ENCODE data around the gene MACROH2A1.
"Not testable (repeated sequence)": the region's sequence is repeated elsewhere in the genome, so short reads cannot be mapped to it uniquely, and the experiment has no call there.

The MACROH2A1 gene

DNA sequence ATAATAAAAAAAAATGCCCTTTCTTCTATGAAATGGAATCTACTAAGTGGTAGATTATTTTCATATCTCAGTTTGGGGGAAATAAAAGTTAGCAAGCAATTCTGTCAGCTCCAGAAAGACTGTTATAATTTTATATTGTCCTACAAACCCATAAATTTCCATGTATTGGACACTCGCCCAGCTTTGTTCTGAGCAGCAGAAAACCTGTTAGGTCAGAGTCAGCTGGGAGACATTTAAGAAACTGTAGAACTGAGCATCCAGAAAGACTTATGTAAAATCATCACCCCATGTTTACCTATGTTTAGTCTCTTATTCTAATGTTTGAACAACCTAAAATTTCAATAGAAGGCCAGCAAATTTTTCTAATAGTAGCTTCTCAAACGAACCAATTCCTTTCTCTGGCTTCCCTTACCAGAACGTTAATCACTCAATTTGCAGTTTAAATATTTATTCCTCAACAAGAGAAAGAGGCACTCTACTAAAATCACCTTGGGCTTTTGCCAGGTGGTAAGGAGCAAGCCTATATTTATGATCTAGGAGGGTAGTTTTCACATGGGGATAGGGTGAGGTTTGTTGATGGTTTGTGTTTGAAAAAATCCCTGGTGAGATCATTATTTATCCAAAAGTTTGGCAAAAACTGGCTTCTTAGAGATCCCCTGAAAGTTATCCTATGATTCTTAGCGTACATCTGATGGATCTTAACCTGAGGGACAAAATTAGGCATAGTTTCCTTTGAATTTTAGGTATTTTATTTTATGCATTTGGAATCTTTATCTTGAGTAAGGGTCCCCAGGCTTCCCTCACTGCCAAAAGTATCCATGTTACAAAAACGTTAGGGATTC, 34.4 kb downstream of the MACROH2A1 start:
- Histone ChIP-seq H3K36me3 (ENCODE audit: control insufficient read depth, insufficient read depth, low read length) (peaks cover 50% of the 10 kb centered on the region), H3K4me1 (ENCODE audit: control insufficient read depth, insufficient read depth, low read length) (no peaks in the 10 kb centered on the region), H3K27ac (ENCODE audit: low read depth, low read length) (no peak overlapping the region)

DNA sequence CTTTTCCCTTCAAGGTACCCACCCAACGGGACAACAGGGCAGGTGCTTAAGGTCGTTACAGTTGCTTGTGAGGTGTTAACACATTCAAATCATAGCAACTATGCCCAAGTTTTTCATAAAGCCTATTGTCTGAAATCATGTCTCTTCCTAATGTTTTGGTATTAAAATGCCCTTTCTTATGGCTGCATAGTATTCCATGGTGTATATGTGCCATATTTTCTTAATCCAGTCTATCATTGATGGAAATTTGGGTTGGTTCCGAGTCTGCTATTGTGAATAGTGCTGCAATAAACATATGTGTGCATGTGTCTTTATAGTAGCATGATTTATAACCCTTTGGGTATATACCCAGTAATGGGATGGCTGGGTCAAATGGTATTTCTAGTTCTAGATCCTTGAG, 35.7 kb downstream of the MACROH2A1 start:
- H3K27ac ChIP-seq (ENCODE audit: low read depth, low read length); H3K27me3 ChIP-seq (ENCODE audit: control insufficient read depth, insufficient read depth, low read length); H3K9ac ChIP-seq (ENCODE audit: low read length); H3K4me3 ChIP-seq (ENCODE audit: low read depth, low read length); H3K9me3 ChIP-seq (ENCODE audit: control insufficient read depth, insufficient read depth, low read depth, low read length); H3K4me1 ChIP-seq (ENCODE audit: control insufficient read depth, insufficient read depth, low read length): not testable (repeated sequence)
- peaks cover 45% of the 10 kb centered on the region for H3K36me3 ChIP-seq (ENCODE audit: control insufficient read depth, insufficient read depth, low read length)

More for the DNA sequence above, 34.4 kb downstream of the MACROH2A1 start:
- no peak overlapping the region for H3K9ac ChIP-seq (ENCODE audit: low read length)
- H3K9me3 ChIP-seq (ENCODE audit: control insufficient read depth, insufficient read depth, low read depth, low read length): no peaks in the 10 kb centered on the region
- no peak overlapping the region for H3K4me3 ChIP-seq (ENCODE audit: low read depth, low read length)
- H3K27me3 ChIP-seq (ENCODE audit: control insufficient read depth, insufficient read depth, low read length): no peaks in the 10 kb centered on the region

GRCh38 chr5:135362102-135362501, 36.9 kb downstream of the MACROH2A1 start:
- H3K27ac ChIP-seq (ENCODE audit: low read depth, low read length): no peak overlapping the region
- H3K27me3 ChIP-seq (ENCODE audit: control insufficient read depth, insufficient read depth, low read length): no peaks in the 10 kb centered on the region
- H3K9me3 ChIP-seq (ENCODE audit: control insufficient read depth, insufficient read depth, low read depth, low read length): no peaks in the 10 kb centered on the region
- no peaks in the 10 kb centered on the region for H3K4me1 ChIP-seq (ENCODE audit: control insufficient read depth, insufficient read depth, low read length)
- H3K4me3 ChIP-seq (ENCODE audit: low read depth, low read length): no peak overlapping the region
- H3K36me3 ChIP-seq (ENCODE audit: control insufficient read depth, insufficient read depth, low read length): peaks cover 36% of the 10 kb centered on the region
- H3K9ac ChIP-seq (ENCODE audit: low read length): no peak overlapping the region

DNA sequence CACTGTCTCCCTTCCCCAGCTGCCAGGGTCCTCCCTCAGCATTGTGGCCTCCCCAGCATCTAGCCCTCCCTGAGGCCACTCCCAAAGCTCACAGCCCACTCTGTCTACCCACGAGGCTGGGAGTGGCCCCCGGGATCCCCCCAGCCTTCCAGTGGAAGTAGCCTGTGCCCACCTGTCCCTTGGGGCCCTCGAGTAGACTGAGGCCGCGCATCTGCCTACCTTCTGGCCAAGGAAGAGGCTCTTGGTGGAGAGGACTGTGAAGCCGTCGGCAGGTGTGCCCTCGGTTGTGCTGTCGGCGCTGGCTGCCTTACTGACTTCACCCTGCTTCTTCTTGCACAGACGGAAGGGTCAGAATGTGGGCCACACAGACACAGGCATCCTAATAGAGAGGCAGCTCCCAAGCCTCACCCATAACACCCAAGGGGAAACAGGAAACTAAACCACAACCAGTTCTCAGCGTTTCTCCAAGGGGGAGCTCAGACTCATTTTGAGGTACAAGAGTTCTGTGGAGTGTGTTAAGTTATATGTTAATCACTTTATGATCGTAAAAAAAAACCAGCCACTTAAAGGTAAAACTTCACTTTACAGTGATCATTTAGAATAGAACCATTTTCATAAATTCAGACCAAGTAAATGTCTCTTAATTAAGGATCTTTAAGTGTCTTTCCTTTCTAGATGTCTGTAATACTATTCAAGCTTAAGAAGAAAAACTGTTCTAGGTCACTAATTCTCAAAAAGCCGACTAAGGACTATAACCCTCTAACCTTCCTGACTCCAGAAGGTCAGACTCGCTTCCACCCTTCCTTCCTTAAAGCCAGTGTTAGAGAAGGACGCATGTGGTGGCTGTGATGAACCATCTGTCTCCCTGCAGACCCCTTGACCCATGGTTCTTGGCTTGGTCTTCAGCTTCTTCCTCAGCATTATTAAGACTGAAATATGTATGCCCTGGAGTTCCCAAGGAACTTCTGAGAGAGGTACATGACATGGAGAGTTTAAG, 38.5 kb downstream of the MACROH2A1 start:
- no peak overlapping the region for H3K4me3 ChIP-seq (ENCODE audit: low read depth, low read length)
- H3K27ac ChIP-seq (ENCODE audit: low read depth, low read length): no peak overlapping the region
- H3K4me1 ChIP-seq (ENCODE audit: control insufficient read depth, insufficient read depth, low read length): no peaks in the 10 kb centered on the region
- no peaks in the 10 kb centered on the region for H3K9me3 ChIP-seq (ENCODE audit: control insufficient read depth, insufficient read depth, low read depth, low read length)
- H3K9ac ChIP-seq (ENCODE audit: low read length): no peak overlapping the region
- H3K27me3 ChIP-seq (ENCODE audit: control insufficient read depth, insufficient read depth, low read length): no peaks in the 10 kb centered on the region
- H3K36me3 ChIP-seq (ENCODE audit: control insufficient read depth, insufficient read depth, low read length): peaks cover 39% of the 10 kb centered on the region

DNA sequence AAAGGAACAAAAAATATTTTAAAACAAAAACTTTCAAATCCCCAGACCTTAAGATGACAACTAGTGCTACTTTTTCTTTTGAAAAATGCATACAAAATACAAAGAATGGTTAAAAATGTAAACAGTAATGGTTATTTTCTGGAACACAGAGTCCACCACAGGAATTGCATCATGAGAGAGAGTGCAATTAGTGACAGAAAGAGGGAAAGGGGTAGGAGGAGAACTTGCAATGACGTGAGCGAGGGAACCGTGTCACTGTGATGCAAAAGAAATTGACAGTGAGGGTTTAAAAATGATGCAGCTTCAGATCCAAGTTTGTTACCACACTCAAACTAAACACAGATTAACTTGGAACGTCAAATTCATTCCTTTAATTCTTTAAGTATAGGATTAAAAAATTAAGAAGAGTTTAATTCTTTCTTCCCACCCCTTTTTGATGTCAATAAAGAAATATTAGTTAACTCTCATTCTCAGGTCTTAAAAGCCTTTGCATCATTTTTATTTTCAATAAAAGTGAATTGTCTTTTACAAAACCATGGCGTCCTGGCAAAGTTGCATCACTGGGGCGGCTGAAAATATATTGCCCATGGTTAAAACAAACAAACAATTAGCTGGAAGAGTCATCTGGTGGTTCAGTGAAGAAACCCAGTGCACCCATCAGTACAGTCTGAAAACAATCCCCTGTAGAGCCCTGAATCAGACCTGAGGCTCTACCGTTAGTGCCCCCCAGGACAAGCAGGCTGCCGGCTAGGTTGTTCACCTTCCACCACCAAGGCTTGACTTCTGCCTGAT, 39.5 kb downstream of the MACROH2A1 start:
- H3K4me3 ChIP-seq (ENCODE audit: low read depth, low read length): no peak overlapping the region
- no peaks in the 10 kb centered on the region for H3K9me3 ChIP-seq (ENCODE audit: control insufficient read depth, insufficient read depth, low read depth, low read length)
- H3K4me1 ChIP-seq (ENCODE audit: control insufficient read depth, insufficient read depth, low read length): no peaks in the 10 kb centered on the region
- H3K27ac ChIP-seq (ENCODE audit: low read depth, low read length): no peak overlapping the region
- H3K36me3 ChIP-seq (ENCODE audit: control insufficient read depth, insufficient read depth, low read length): peaks cover 42% of the 10 kb centered on the region
- H3K27me3 ChIP-seq (ENCODE audit: control insufficient read depth, insufficient read depth, low read length): no peaks in the 10 kb centered on the region
- H3K9ac ChIP-seq (ENCODE audit: low read length): no peak overlapping the region

DNA sequence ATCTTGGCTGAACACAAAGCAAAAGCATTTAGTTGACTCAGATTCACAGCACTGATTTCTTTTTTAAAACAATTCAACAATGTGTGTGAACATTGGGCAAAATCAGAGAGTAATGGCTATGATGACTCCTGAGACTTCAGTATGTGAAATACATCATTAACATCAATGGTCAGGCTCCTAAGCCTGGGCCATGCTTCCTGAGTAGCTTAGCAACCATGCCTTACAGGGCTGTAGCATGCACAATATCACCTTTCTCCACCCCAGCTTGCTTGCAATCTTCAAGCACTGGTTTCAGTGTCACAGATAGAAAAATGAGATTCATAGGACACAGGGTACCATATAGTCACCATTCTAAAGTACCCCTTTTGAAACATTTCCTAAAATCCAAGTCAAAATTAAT, 41.3 kb downstream of the MACROH2A1 start:
- no peaks in the 10 kb centered on the region for H3K4me1 ChIP-seq (ENCODE audit: control insufficient read depth, insufficient read depth, low read length)

GRCh38 chr5:135356522-135357318, 42.3 kb downstream of the MACROH2A1 start:
- Histone ChIP-seq H3K4me1 (ENCODE audit: control insufficient read depth, insufficient read depth, low read length) (no peaks in the 10 kb centered on the region), H3K36me3 (ENCODE audit: control insufficient read depth, insufficient read depth, low read length) (peaks cover 43% of the 10 kb centered on the region), H3K9ac (ENCODE audit: low read length) (no peak overlapping the region), H3K9me3 (ENCODE audit: control insufficient read depth, insufficient read depth, low read depth, low read length) (no peaks in the 10 kb centered on the region), H3K4me3 (ENCODE audit: low read depth, low read length) (no peak overlapping the region), H3K27me3 (ENCODE audit: control insufficient read depth, insufficient read depth, low read length) (no peaks in the 10 kb centered on the region), H3K27ac (ENCODE audit: low read depth, low read length) (no peak overlapping the region)

More for the DNA sequence above, 41.3 kb downstream of the MACROH2A1 start:
- H3K27me3 ChIP-seq (ENCODE audit: control insufficient read depth, insufficient read depth, low read length): no peaks in the 10 kb centered on the region
- no peaks in the 10 kb centered on the region for H3K9me3 ChIP-seq (ENCODE audit: control insufficient read depth, insufficient read depth, low read depth, low read length)
- H3K4me3 ChIP-seq (ENCODE audit: low read depth, low read length): no peak overlapping the region
- peaks cover 45% of the 10 kb centered on the region for H3K36me3 ChIP-seq (ENCODE audit: control insufficient read depth, insufficient read depth, low read length)
- no peak overlapping the region for H3K9ac ChIP-seq (ENCODE audit: low read length)
- no peak overlapping the region for H3K27ac ChIP-seq (ENCODE audit: low read depth, low read length)

- Histone ChIP-seq H3K27ac (ENCODE audit: low read depth, low read length) (no peak overlapping the region), H3K9ac (ENCODE audit: low read length) (no peak overlapping the region), H3K4me3 (ENCODE audit: low read depth, low read length) (no peak overlapping the region), H3K9me3 (ENCODE audit: control insufficient read depth, insufficient read depth, low read depth, low read length) (no peaks in the 10 kb centered on the region), H3K4me1 (ENCODE audit: control insufficient read depth, insufficient read depth, low read length) (no peaks in the 10 kb centered on the region), H3K36me3 (ENCODE audit: control insufficient read depth, insufficient read depth, low read length) (peaks cover 40% of the 10 kb centered on the region), H3K27me3 (ENCODE audit: control insufficient read depth, insufficient read depth, low read length) (no peaks in the 10 kb centered on the region)
Measured at GRCh38 chr5:135355169-135355568, 43.9 kb downstream of the MACROH2A1 start.

- H3K27me3 ChIP-seq (ENCODE audit: control insufficient read depth, insufficient read depth, low read length): no peaks in the 10 kb centered on the region
- no peaks in the 10 kb centered on the region for H3K9me3 ChIP-seq (ENCODE audit: control insufficient read depth, insufficient read depth, low read depth, low read length)
- no peak overlapping the region for H3K9ac ChIP-seq (ENCODE audit: low read length)
- no peak overlapping the region for H3K4me3 ChIP-seq (ENCODE audit: low read depth, low read length)
- no peaks in the 10 kb centered on the region for H3K4me1 ChIP-seq (ENCODE audit: control insufficient read depth, insufficient read depth, low read length)
- H3K27ac ChIP-seq (ENCODE audit: low read depth, low read length): no peak overlapping the region
- H3K36me3 ChIP-seq (ENCODE audit: control insufficient read depth, insufficient read depth, low read length): peaks cover 46% of the 10 kb centered on the region
Measured at GRCh38 chr5:135353952-135354721, 44.9 kb downstream of the MACROH2A1 start.

Measured in HUES6 (cell line).